ENCODE data around the gene GPR146.
"Not testable (repeated sequence)": the region's sequence is repeated elsewhere in the genome, so short reads cannot be mapped to it uniquely, and the experiment has no call there.

GPR146 gene

GRCh38 chr7:1044189-1045068 lies at the start of gene GPR146:
Gene GPR146 (plus strand): TSS chr7:1044546. CDS start chr7:1057516, 12,970 bp downstream.
- DNase-seq, result peak; percentile 82 to 94

DNA sequence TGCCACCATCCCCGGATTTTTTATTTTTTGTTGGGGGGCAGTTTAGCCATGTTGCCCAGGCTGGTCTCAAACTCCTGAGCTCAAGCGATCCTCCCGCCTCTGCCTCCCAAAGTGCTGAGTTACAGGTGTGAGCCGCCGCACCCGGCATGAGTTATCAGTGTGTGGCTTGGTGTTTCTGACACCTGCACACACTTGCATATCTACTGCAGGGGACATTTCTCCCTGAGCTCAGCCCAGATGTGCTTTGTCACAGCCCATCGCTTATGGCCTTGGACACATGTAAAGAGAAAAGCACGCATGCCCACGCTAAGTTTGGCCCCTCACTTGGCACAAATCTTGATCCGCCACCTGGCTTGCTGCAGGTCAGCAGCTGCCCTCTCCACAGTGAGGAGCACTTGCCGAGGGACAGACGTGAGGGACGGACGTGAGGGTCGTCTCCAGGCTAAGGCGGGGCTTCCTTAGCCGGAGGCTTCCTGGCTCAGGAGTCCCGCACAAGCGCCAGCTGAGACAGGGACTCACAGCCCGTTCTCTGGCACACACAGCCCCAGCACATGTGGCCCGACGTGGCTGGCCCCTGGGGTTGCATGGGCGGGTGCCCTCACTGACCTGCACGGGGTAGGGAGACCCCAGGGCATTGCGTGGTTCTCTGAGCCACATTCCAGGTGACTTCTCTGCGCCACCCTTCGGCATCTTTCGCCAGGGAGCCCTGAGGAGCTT lies 49.6 kb upstream of the GPR146 start:
- no peak for DNase-seq

GRCh38 chr7:995571-995970 lies 48.8 kb upstream of the GPR146 start:
- DNase-seq, result no peak

DNA sequence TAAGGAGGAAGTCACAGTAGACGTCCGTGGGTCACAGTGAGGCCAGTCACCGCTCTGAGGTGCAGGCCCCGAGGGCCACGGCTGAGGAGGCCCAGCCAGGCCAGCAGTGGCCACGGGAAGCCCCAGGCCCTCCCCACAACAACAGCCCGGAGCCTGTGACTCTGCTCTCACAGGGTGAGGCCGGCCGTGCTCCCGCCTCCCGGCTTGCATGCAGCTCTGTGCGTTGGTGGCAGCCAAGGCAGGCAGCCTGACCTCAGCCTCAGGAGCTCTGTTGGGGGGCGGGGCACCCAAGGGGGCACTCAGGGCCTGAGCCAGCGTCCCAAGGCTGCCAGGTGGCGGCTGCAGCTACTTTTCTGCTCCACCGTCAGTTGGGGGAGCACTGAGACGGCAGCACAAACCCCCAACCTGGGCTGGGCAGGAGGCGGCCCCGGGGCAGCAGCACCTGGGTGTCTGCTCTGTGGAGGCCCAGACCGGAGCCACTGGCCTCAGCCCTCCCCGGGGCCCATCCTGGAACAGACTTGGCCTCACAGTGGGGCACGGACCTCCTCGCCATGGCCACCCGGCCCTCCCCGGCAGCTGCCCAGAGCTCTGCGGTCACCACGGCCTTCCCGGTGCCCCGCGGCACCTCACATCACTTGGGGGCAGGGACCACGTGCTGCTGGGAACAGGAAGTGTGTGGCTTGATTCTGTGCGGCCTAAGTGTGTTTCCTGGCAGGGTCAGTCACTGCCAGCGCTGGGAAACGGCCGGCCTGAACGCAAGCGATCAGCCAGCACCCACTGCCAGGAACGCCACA lies 48.1 kb upstream of the GPR146 start:
- no peak for DNase-seq

DNA sequence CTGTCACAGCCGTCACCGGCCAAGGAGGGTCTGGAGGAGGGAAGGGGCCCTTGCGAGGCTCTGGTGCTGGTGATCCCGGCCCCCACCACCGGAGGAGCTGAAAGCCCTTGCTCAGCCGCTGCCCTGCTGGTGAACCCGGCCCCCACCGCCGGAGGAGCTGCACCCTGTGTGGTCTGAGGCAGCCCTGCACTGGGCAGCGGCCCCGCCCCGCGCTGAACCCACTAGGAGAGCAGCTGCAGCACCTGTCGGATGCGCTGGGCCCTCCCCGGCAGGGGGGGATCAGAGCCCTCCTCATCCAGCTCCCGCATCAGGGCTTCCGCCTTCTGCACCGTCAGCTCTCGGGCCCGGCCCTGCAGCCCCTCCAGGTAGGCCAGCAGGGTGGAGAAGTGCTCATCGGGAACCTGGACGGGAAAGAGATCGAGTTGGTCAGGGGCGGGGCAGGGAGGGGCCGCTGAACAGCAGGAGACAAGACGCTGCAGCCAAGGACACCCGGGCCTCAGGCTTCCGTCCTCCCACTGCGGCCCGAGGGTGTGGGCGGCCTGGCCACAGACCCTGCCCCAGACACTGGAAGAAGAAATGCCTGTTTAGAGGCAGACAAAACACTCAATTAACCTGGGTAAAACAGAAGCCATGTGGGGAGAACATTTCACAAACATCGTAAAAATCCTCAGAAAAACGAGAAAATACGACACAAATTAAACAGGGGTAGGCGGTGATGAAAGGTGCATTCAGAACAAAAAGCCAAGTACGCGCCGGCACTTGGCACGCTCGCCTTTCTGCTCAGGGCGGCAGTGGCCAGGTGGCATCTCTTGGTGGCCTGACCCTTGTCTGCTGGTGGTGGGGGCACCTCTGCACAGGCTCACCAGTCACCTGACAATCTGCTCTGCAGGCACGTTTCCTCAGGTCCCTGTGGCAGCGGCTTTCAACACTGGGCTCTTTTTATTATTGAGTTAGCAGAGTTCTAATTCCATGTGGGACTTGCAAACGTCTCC lies 46.6 kb upstream of the GPR146 start:
- DNase-seq, result no peak

DNA sequence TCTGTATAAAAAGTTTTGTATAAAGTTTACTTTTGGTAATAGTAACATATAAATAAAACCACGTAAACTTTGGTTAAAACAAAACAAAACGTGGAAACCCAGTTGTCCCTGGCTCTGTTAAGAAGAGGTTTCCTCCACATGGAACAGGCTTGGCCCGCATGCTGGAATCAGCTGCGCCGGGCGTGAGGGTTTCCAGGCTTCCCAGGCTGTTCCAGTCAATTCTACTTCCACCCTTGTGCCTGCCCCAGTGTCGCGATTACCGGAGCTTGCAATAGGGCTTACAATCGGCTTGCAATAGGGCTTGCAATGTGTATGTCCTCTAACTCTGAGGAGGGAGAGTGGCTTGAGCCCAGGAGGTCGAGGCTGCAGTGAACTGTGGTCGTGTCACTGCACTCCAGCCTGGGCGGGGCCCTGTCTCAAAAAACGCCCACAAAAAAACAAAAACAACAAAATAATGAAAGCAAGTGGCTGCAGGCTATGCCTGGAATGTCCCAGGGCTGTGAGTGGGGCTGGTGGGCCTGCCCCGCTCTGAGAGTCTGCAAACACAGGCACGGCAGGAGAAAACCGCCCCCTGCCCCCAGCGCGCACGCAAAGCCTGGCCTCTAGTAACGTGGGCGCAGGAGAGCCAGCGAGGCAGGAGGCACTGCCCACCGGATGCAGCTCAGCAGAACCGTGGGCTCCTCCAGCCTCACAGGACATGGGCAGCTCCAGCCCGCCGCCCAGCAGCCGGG lies 45.0 kb upstream of the GPR146 start:
- DNase-seq, result no peak

- DNase-seq, result no peak
Measured at GRCh38 chr7:999941-1000935, 44.1 kb upstream of the GPR146 start.

DNA sequence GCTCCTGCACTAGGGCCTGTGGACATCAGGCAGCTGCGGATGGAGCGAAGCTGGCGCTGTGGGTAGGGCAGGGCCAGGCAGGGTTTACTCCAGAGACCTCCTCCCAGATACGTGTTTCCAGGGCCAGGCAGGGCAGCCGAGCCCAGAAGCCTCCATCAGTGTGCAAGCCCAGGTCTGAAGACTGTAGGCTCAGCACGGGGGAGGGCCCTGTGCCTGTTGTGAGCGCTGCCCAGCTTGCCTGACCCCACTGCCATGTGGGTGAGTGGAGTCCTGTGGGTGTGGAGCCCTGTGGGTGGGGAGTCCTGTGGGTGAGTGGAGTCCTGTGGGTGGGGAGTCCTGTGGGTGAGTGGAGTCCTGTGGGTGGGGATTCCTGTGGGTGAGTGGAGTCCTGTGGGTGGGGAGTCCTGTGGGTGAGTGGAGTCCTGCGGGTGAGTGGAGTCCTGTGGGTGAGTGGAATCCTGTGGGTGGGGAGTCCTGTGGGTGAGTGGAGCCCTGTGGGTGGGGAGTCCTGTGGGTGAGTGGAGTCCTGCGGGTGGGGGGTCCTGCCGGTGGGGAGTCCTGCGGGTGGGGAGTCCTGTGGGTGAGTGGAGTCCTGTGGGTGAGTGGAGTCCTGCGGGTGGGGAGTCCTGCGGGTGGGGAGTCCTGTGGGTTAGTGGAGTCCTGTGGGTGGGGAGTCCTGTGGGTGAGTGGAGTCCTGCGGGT lies 43.1 kb upstream of the GPR146 start:
- DNase-seq, result not testable (repeated sequence)

DNA sequence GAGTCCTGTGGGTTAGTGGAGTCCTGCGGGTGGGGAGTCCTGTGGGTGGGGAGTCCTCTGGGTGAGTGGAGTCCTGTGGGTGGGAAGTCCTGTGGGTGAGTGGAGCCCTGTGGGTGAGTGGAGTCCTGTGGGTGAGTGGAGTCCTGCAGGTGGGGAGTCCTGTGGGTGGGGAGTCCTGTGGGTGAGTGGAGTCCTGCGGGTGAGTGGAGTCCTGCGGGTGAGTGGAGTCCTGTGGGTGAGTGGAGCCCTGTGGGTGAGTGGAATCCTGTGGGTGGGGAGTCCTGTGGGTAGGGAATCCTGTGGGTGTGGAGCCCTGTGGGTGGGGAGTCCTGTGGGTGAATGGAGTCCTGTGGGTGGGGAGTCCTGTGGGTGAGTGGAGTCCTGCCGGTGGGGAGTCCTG lies 42.3 kb upstream of the GPR146 start:
- DNase-seq, result not testable (repeated sequence)

DNA sequence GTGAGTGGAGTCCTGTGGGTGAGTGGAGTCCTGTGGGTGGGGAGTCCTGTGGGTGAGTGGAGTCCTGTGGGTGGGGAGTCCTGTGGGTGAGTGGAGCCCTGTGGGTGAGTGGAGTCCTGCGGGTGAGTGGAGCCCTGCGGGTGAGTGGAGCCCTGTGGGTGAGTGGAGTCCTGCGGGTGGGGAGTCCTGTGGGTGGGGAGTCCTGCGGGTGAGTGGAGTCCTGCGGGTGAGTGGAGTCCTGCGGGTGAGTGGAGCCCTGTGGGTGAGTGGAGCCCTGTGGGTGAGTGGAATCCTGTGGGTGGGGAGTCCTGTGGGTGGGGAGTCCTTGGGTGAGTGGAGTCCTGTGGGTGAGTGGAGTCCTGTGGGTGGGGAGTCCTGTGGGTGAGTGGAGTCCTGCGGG lies 41.9 kb upstream of the GPR146 start:
- not testable (repeated sequence) for DNase-seq

DNA sequence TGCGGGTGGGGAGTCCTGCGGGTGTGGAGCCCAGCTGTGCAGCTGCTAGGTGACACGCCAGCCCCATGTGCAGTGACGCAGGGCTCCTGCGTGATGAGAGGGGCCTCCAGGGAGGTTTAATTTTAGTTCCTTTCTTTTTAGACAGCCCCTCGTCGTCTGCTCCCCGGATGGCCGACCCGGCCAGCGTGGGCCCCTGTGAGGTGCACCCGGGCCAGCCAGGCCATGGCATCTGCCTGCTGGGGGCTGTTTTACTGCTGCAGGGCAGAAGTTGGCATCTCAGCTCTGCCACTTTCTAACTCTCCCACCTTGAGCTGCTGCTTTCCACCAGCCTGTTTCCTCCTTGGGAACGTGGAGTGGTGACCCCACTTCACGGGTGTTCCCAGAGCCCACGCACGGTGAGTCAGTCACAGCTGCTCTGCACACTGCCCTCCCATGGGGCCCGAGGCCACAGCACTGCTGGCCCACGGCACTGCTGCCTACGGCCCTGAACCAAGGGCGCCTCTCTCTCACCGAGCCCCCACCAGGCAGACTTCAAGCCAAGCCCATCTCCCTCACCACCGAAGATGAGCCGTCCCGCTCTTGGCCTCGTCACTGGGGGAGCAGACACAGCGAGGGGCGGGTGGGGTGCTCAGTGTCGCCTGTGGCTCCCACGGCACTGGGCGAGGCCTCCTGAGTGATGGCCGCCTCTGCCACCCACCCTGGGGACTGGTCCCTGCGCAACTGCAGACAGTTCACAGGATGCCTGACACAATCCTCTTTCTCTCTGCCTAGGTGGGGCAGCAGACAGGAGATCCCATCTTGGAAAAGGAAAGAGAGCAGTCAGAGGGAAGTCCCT lies 40.1 kb upstream of the GPR146 start:
- no peak for DNase-seq

DNA sequence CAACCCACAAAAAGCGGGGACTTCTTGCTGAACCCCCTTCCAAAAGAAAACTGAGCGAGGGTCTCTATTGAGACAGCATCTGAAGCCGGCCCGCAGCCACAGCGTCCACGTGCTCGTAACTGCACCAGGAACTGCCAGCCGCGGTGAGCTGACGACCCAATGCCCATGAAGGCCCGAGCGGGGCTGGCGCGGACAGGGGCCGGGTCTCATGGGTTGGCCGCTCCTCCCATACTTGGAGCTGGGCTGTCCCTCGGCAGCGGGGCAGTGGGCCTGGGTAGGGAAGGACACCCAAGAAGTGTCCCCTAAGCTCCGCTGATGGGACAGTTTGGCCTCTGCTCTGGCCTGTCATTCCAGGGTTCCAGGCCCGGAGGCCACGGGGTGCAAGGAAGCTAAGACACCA lies 39.0 kb upstream of the GPR146 start:
- DNase-seq, result no peak

GRCh38 chr7:1007901-1008300 lies 36.4 kb upstream of the GPR146 start:
- DNase-seq, result no peak

DNA sequence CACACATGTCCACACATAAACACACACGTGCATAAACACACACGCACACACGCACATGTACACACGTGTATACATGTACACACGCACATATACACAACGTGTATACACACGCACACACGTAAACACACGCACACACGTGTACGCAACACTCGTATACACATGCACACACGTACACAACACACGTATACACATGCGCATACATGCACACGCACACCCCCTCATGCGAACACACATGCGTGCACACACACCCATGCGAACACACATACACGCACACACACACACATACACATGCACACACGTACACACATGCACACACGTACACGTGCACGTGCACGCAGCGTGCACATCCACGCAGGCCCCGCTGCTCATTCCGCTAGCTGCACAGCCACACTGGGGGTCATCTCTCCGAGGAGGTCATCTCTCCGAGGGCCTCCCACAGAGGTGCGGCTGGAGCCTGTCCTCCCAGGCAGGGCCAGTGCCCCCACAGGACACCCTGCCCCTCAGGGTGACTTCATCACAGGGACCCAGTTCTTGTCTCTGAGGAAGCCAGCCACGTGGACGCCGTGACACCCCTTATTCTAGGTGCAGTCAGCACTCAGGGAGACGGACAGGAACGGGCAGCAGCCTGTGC lies 35.5 kb upstream of the GPR146 start:
- DNase-seq, result no peak

- no peak for DNase-seq
Measured at GRCh38 chr7:1009747-1010146, 34.6 kb upstream of the GPR146 start.

GRCh38 chr7:1010226-1010625 lies 34.1 kb upstream of the GPR146 start:
- no peak for DNase-seq

GRCh38 chr7:1011297-1012003 lies 32.9 kb upstream of the GPR146 start:
- no peak for DNase-seq

All from NCI-H446 (cell line).